Hepatocyte (in vitro differentiated cells): Measurements from ENCODE around the gene RPS5.

ENCODE experiments used
- EZH2 ChIP-seq: fragments of 200-600 bp; sonication (generic); IDR thresholded peaks from 2 replicates; pipeline ENCODE4 v1.6.1; 2016; ENCODE audit warnings: antibody characterized with exemption, mild to moderate bottlenecking, borderline replicate concordance
- TF ChIP-seq, protein P1 (sequence below): fragments of 200-600 bp; sonication (generic); IDR thresholded peaks from 2 replicates; pipeline ENCODE4 v1.5.1; 2016; ENCODE audit warnings: antibody characterized with exemption, mild to moderate bottlenecking; ENCODE audit not compliant: poor library complexity

DNA sequence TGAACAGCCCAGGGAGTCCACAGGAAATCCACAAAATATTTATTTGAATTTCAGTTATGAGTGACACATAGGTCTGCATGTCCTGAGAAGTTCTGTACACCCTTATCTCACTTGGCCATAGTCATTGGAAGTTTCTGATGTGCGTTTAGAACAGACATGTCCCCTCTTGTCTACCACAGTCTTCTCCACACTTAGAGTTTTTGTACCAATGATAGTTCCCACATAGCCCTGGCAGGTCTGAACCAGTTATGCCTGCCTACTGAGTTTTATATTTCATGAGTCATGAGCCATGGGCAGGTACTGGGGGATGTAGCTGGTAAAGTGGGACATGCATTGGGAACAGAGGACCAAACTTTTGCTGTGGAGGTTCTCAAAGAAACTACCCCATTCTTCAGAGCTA, 41.5 kb downstream of the RPS5 start:
- TF ChIP-seq, protein P1, sequence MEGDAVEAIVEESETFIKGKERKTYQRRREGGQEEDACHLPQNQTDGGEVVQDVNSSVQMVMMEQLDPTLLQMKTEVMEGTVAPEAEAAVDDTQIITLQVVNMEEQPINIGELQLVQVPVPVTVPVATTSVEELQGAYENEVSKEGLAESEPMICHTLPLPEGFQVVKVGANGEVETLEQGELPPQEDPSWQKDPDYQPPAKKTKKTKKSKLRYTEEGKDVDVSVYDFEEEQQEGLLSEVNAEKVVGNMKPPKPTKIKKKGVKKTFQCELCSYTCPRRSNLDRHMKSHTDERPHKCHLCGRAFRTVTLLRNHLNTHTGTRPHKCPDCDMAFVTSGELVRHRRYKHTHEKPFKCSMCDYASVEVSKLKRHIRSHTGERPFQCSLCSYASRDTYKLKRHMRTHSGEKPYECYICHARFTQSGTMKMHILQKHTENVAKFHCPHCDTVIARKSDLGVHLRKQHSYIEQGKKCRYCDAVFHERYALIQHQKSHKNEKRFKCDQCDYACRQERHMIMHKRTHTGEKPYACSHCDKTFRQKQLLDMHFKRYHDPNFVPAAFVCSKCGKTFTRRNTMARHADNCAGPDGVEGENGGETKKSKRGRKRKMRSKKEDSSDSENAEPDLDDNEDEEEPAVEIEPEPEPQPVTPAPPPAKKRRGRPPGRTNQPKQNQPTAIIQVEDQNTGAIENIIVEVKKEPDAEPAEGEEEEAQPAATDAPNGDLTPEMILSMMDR = no peak
- no peak for TF ChIP-seq EZH2
